H54 (cell line): Measurements from ENCODE around the gene SLC19A1.

Experiments
- DNase-seq: peaks from one replicate; pipeline ENCODE4 v3.0.0; 2011; ENCODE audit warnings: low spot score, mixed read lengths; ENCODE audit not compliant: insufficient read length
- FAIRE-seq: peaks from 3 replicates; lab custom pipeline; 2011; peaks lifted over from hg19 to GRCh38; lab: Jason Lieb, UNC
- POLR2A ChIP-seq: IDR thresholded peaks from 2 replicates; pipeline ENCODE4 v1.6.1; 2011; ENCODE audit warnings: low read depth, mild to moderate bottlenecking, low read length

Gene SLC19A1

DNA sequence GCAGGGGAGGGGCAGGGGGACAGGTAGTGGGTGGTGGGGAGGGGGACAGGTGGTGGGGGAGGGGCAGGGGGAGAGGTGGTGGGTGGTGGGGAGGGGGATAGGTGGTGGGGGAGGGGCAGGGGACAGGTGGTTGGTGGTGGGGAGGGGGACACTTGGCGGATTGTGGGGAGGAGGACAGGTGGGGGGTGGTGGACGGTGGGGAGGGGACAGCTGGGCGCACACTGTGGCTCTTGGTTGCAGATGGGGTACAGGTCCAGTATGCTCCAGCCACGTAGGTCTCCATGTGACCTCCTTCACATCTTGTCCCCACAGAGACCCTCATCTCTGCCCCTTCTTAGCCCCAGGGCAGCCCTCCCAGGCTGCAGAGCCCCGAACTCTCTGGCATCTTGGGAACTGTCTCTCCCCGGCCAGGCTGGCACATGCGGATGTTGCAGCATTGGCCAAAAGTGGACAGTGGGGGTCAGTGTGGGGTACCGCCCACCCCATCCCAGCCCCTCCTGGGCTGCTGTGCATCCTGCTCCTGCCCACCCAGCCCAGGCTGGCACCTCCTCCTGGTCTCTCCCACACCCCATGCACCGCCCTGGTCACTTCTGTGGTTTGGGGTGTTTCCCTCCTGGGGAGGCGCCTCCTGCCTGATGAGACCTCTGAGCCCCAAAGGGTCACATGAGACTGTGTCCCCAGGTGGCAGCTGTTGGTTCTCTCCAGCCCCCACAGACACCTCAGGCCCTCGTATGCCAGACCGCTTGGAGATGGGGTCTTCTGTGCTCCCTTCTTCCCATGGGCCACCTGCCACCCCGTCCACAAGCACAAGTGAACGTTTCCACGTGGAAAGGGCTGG is 7.6 kb upstream of the SLC19A1 start:
- no peak for DNase-seq
- TF ChIP-seq POLR2A = no peak
- FAIRE-seq = no peak

DNA sequence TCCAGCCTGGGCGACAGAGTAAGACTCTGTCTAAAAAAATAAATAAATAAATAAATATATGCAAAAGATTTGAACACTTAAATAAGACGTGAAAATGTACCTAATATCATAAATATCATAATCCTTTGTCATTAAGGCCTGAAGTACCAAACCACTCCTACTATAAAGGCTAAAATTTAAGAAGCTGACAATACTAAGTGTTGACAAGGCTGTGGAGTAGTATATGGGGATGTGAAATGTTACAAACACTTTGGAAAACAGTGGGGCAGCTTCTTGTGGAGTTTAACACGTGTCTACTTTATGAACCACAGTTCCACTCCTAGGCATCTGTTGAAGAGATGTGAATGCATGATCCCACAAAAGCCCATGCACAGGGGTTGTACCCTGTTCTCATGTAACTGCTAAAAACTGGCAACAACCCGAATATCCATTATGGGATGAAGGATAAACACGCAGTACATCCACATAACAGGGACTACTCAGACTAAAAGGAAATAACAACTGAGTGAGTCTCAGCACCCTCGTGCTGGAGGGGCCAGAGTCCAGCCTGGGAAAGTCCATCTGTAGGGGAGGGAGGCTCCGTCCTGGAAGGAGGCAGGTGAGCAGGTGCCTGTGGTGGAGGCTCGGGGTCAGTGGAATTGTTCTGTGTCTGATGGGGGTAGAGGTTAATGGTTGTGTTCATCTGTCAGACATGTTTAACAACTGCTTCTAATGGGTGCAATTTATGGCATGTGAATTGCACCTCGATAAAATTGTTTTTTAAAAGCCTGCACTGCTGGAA is 6.7 kb upstream of the SLC19A1 start:
- DNase-seq = no peak
- no peak for TF ChIP-seq POLR2A
- no peak for FAIRE-seq

DNA sequence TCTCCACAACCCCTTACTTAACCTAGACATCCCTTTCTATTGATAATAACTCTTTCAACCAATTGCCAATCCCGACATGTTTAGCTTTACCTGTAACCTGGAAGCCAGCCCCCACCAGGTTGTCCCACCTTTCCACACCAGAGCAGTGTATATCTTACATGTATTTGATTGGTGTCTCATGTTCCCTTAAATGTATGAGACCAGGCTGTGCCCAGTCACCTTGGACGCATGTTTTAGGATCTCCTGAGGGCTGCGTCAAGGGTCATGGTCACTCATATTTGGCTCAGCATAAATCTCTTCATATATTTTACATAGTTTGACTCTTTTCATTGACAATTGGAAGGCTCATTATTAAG is 5.3 kb upstream of the SLC19A1 start:
- DNase-seq (no peak), FAIRE-seq (no peak)
- no peak for TF ChIP-seq POLR2A

DNA sequence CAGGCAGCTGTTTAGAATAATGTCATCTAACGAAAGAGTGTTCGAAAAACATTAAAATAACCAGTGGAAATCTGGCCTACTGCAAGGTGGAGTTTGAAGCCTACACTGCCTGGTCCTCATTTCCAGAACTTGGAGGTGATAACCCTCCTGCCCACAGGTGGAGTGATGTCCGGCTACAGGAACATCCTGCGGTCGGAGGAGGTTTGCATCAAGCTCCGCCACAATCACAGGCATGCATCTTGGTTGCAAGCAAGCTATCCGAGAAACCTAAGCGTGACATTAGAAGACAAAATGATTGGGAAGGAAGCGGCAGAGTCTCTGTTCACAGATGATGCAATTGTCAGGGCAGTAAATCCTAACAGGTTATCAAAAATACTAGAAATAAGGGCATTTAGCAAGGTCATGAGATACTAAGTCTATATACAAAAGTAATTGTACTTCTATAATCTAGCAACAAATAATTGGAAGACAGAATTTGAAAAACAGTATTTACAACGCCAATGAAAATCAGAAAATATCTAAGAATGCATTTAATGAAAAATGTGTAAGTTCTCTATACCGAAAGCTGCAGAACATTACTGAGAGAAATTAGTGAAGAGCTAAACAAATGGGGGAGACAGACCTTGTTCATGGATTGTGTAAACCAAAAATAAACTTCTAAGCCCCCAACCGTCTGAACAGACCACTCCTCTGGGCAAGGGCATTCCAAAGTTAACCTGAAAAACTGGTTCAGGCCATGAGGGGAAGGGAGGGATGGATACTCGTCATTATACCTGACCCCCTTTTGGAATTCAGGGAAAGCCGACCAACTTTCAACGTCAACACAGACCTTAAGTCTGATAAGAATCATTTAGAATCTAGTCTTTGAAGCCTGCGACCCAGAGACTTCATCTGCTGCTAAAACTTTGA is 4.7 kb upstream of the SLC19A1 start:
- no peak for TF ChIP-seq POLR2A
- FAIRE-seq = no peak
- DNase-seq = no peak

DNA sequence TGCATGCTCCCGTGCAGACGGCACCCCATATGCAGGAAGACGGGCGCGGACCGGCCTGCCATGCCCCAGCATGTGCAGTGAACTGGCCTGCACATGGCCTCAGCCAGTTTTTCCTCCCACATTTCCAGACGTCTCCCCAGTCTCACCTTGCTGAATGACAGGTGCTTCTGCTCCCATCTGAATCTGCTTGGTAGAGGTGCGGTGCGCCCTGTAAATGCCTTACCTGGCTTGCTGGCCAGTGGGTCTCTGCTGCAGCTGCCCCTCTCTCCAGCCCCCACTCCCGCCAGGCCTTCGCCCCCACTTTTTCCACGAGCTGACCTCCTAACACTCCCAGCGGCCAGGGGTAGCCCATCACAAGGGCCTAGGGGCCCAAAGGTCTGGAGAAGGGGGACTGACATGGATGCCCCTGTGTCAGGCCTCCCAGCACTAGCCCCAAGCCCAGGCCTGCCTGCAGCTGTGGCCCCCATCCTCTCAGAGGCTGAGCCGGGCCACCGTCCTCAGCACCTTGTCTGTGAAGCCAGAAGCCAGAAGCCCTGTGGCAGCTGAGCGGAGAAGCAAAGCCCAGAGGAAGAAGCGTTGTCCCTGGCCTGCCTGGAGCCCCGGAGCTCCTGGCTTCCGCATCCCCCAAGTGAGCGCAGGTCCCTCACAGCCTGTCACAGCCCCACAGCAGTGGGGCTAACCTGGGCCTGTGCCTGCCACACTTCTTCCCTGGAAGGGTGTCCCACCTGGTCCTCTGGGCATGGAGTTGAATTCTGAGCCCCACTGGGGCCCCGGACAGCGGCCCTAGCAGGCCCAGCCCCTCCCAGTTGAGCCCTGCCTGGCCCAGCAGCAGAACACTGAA is 3.7 kb upstream of the SLC19A1 start:
- DNase-seq (no peak), FAIRE-seq (no peak)
- no peak for TF ChIP-seq POLR2A

DNA sequence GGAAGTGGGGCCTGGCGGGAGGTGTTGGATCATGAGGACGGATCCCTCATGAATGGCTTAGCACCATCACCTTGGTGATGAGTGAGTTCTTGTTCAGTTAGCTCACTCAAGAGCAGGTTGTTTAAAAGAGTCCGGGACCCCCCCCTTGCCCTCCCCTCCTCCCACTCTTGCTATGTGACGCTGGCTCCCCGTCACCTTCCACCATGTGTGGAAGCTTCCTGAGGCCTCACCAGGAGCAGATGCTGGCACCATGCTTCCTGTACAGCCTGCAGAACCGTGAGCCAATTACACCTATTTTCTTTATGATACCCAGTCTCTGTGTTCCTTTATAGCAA is 3.0 kb upstream of the SLC19A1 start:
- no peak for FAIRE-seq

DNA sequence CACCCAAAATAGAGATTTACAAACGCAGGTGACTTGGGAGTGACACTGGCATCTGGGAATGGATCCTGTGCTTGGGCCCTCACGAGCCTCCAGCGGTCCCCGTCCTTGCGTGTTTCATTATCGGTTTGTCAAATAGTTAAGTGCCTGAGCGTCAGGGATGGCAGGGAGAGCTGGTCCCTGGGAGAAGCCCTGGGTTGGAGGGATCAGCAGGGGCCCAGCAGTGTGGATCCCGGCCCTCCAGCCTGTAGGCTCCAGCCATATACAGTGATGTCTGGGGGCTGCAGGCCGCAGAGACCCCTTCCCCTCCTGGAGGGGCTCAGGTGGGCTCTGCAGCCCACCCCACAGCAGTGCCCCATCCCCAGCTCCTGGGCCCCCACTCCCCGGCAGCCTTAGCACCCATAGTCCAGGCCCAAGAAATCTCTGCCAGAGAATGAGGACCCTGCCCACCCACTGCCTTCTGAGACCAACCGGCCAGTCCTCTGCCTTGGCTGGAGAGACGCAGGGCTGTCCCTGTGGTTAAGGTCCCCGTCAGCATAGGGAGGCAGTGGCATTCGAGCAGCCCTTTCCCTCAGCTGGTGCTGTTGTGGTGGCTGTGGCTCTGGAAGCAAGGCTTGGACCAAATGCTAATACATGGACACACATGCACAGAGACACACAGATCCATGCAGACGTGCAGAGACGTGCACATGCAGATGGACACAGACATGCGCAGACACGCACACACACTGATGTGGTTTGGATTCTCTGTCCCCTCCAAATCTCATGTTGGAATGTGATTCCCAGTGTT is 2.4 kb upstream of the SLC19A1 start:
- TF ChIP-seq POLR2A = no peak
- no peak for FAIRE-seq
- no peak for DNase-seq

More for the DNA sequence above, 3.0 kb upstream of the SLC19A1 start:
- DNase-seq = no peak
- TF ChIP-seq POLR2A = no peak

DNA sequence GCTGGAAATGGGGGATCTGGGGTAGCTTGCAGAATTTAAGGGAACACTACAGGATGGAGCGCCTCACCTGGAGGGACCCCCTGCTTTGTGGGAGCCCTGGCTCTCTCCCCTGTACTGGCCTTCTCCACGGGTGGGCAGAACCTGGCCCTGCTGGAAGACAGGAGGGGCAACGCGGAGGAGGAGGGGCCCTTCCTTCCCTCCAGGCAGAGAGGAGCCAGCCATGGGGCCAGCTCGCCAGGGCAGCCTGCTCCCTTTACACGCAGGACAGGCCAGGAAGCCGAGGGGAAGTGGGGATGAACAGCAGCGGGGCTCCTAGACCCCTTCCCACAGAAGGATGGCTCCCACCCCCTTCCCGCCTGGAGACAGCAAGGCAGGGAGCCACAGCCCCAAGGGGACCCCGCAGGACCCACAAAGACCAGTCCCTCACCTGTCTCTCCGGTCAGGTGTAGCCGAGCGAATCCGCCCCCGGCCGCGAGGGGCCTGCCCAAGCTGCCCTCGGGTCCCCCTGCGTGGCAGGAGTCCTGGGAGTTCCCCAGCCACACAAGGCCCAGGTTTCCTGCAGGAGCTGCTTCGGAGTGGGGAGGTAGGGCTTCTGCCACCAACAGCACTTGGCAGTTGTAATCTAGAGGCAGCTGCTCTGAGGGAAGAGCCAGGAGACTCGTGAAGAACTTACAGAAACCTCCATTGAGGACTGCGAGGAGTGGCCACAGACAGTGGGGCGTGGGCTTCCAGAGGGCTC is 1.6 kb upstream of the SLC19A1 start:
- FAIRE-seq (no peak), DNase-seq (no peak)
- no peak for TF ChIP-seq POLR2A

DNA sequence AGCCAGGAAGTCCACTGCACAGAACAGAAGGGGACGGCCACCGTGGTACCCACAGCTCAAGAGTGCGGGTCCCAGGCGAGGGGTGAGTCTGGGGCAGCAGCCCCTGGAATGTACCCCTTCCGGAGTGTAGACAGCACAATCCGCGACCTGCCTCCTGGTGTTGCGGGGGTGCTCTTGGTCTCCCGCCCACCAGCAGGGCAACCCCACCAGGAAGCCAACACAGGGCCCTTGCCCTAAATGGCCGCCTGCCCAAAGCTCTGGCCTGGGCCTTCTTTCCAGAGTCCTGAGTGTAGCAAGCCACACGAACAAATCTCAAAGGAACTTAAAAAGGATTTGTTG is 1.1 kb upstream of the SLC19A1 start:
- no peak for TF ChIP-seq POLR2A
- FAIRE-seq (no peak), DNase-seq (no peak)

DNA sequence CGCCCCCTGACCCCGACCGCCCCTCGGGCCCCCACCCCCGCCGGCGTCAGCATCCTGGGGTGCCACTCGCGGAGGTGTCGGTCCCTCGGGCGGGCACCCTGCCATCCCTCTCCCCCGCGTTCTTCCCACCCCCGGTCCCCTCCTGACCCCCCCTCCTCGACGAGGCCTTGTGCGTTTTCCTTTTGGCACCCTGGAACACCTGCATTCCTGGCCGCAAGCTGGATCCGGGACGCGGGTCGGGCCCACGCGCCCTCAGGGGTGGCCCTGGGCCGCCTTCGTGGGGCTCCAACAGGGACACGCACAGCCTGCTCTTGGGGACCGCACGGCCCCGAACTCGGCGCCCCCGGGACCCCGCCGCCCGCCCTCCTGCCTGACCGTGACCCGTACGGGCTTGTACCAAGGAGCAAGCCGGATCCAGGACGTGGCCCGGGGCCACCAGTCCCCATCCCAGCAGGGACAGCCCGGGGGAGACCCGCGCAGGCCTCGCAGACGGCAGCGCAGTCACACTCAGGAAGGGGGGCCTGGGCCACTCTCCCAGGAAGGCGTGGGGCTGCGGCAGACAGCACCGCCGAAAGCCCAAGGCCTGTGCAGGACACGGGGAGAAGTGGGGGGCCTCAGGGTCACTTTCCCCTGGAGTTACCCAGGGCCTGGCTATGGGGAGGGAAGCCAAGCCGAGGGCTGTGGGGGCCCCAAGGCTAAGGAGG is 579 bp upstream of the SLC19A1 start:
- no peak for DNase-seq
- FAIRE-seq = no peak
- TF ChIP-seq POLR2A = no peak
